Calu3 (cell line): ENCODE data around the gene GOLIM4. TPM values are rescaled to one million over a fixed set of nuclear protein-coding genes. Genes with fewer than 3 reads are reported as not detected.

Source experiments
- BruUV-seq: library from RNA; stranded (reverse); fragments of 400-500 nt; replicated peaks from 2 replicates; lab custom pipeline; 2021; lab: Mats Ljungman, UMichigan
- CTCF ChIA-PET: fragments of 300-600 bp; sonication (Branson Sonifier 250); formaldehyde crosslinking; loops from one replicate; lab custom pipeline; 2022; ENCODE audit warnings: antibody characterized with exemption; lab: Charles Lee
- DNase-seq: peaks from one replicate; pipeline ENCODE4 v3.0.0; 2022
- H3K27ac Mint-ChIP-seq: one replicate; pipeline ENCODE4 v1.8.0; 2022; ENCODE audit warnings: mixed read lengths; ENCODE audit not compliant: unreplicated experiment
- H3K27me3 Mint-ChIP-seq: one replicate; pipeline ENCODE4 v1.8.0; 2022; ENCODE audit warnings: mixed read lengths; ENCODE audit not compliant: unreplicated experiment
- H3K36me3 Mint-ChIP-seq: one replicate; pipeline ENCODE4 v1.8.0; 2022; ENCODE audit warnings: mild to moderate bottlenecking, moderate library complexity, mixed read lengths; ENCODE audit not compliant: insufficient read depth, unreplicated experiment
- H3K4me1 Mint-ChIP-seq: one replicate; pipeline ENCODE4 v1.8.0; 2022; ENCODE audit warnings: mild to moderate bottlenecking, low read depth, mixed read lengths; ENCODE audit not compliant: unreplicated experiment
- H3K4me3 Mint-ChIP-seq: one replicate; pipeline ENCODE4 v1.8.0; 2022; ENCODE audit warnings: mild to moderate bottlenecking, low read depth, moderate library complexity, mixed read lengths; ENCODE audit not compliant: unreplicated experiment
- H3K9me3 Mint-ChIP-seq: one replicate; pipeline ENCODE4 v1.8.0; 2022; ENCODE audit warnings: low read depth, mixed read lengths; ENCODE audit not compliant: unreplicated experiment
- CTCF ChIP-seq: fragments of 200-600 bp; IDR thresholded peaks from one replicate; pipeline ENCODE4 v1.8.0; 2022; ENCODE audit warnings: antibody characterized with exemption; ENCODE audit not compliant: unreplicated experiment
- intact Hi-C: fragments of 100-400 bp; cut with micrococcal nuclease; formaldehyde crosslinking; loops from one replicate; pipeline ENCODE4 v1.10.0; 2022; ENCODE audit not compliant: unreplicated experiment
- total RNA-seq: library from RNA; stranded (reverse); gene quantifications from 2 replicates; pipeline ENCODE4 v1.2.3, GENCODE V29; 2022

GOLIM4 gene
- total RNA-seq, 1 experiment from 2014 or later, result 53.8 TPM

- CTCF ChIA-PET, result interaction anchor here (1.1 kb wide), 1 partner anchor 10 kb away, joined by 3 read pairs; no protein-coding TSS in a partner anchor
- no peak overlapping the region for H3K27ac Mint-ChIP-seq
- no TSS peak for BruUV-seq
Observed at GRCh38 chr3:168080499-168081170, 15.1 kb downstream of the GOLIM4 start.

GRCh38 chr3:168080022-168080421, 15.7 kb downstream of the GOLIM4 start:
- Mint-ChIP-seq H3K9me3 (no peaks in the 10 kb centered on the region), H3K4me3 (no peak overlapping the region), H3K27me3 (no peaks in the 10 kb centered on the region), H3K27ac (no peak overlapping the region), H3K36me3 (no peaks in the 10 kb centered on the region), H3K4me1 (no peaks in the 10 kb centered on the region)
- CTCF ChIA-PET, result interaction anchor here (1.1 kb wide), 1 partner anchor 9 kb away, joined by 3 read pairs; no protein-coding TSS in a partner anchor
- intact Hi-C loops, result no loop called here
- BruUV-seq, result no TSS peak
- no peak for DNase-seq
- no peak for TF ChIP-seq CTCF

More at GRCh38 chr3:168080499-168081170, 15.1 kb downstream of the GOLIM4 start:
- intact Hi-C loops, result no loop called here
- Mint-ChIP-seq H3K36me3 (no peaks in the 10 kb centered on the region), H3K4me1 (no peaks in the 10 kb centered on the region), H3K27me3 (no peaks in the 10 kb centered on the region), H3K9me3 (no peaks in the 10 kb centered on the region), H3K4me3 (no peak overlapping the region)
- DNase-seq, result no peak
- no peak for TF ChIP-seq CTCF

- Mint-ChIP-seq H3K4me1 (peaks cover 12% of the 10 kb centered on the region), H3K27me3 (no peaks in the 10 kb centered on the region), H3K27ac (no peak overlapping the region), H3K36me3 (no peaks in the 10 kb centered on the region), H3K4me3 (no peak overlapping the region), H3K9me3 (no peaks in the 10 kb centered on the region)
- intact Hi-C loops, result no loop called here
- TF ChIP-seq CTCF, result no peak
- DNase-seq, result no peak
- BruUV-seq, result no TSS peak
- CTCF ChIA-PET, result no interaction called here
Observed at GRCh38 chr3:168077091-168077490, 18.6 kb downstream of the GOLIM4 start.

GRCh38 chr3:168073842-168074605, 21.7 kb downstream of the GOLIM4 start:
- Mint-ChIP-seq H3K27me3 (no peaks in the 10 kb centered on the region), H3K9me3 (no peaks in the 10 kb centered on the region), H3K4me1 (peaks cover 29% of the 10 kb centered on the region), H3K4me3 (no peak overlapping the region), H3K36me3 (peaks cover 6% of the 10 kb centered on the region), H3K27ac (no peak overlapping the region)
- intact Hi-C loops, result no loop called here
- BruUV-seq, result no TSS peak
- no peak for TF ChIP-seq CTCF
- CTCF ChIA-PET, result interaction anchor here (1.0 to 2.1 kb wide), 2 partner anchors 8 to 11 kb away, joined by 3 to 6 read pairs; no protein-coding TSS in a partner anchor
- DNase-seq, result no peak
